Measurements from ENCODE around the gene GABBR1. TPM values are rescaled to one million over a fixed set of nuclear protein-coding genes. Genes with fewer than 3 reads are reported as not detected.

The GABBR1 gene
- total and polyA plus RNA-seq, 2 donors (not counting 1 experiment from before 2014, with no cell fraction given) = 198 to 241 TPM

- 37% methylated on average over 27 of the region's 31 CpGs for WGBS (ENCODE audit: insufficient coverage)
Measured at GRCh38 chr6:29626948-29627754, 5.8 kb downstream of the GABBR1 start.

More at GRCh38 chr6:29626948-29627754, 5.8 kb downstream of the GABBR1 start:
- intact Hi-C loops (cut with micrococcal nuclease) = loop anchor here (5.0 kb wide), 2 partner anchors 75 to 125 kb away; a partner anchor contains a TSS
- Histone ChIP-seq H3K4me2 (replicated peaks; ENCODE audit: low read depth, low read length, poor library complexity, severe bottlenecking) (peak overlapping the region; percentile 98), H3K4me1 (ENCODE audit: control insufficient read depth in 2 of 2, insufficient read depth in 2 of 2, low read length in 2 of 2) (peaks cover 27 to 43% of the 10 kb centered on the region in 2 donors), H2AFZ (ENCODE audit: insufficient read depth, low read depth, low read length, poor library complexity, severe bottlenecking) (peak overlapping the region; percentile 80), H3K9me3 (ENCODE audit: control extremely low read depth in 1 of 3, control insufficient read depth in 2 of 3, insufficient read depth in 1 of 3, low read length in 2 of 3) (no peaks in the 10 kb centered on the region), H3K27ac (ENCODE audit: low read length in 2 of 2) (peak overlapping the region in 1 of 2 donors; percentile 62), H3K9ac (ENCODE audit: low read length) (peak overlapping the region; percentile 56), H3K79me2 (ENCODE audit: control insufficient read depth, insufficient read depth, low read length) (peaks cover 5% of the 10 kb centered on the region), H4K20me1 (ENCODE audit: control insufficient read depth, insufficient read depth, low read length, poor library complexity, severe bottlenecking) (peaks cover 22% of the 10 kb centered on the region), H3K27me3 (replicated peaks in 1 of 4; ENCODE audit: control extremely low read depth in 1 of 4, control insufficient read depth in 3 of 4, insufficient read depth in 4 of 4, low read length in 3 of 4) (no peaks in the 10 kb centered on the region), H3K4me3 (ENCODE audit: control extremely low read depth in 1 of 5, extremely low read depth in 1 of 5, insufficient read depth in 1 of 5, low read depth in 2 of 5, low read length in 4 of 5) (peak overlapping the region in 4 of 5 experiments; percentile 61 to 82 (median 79)), H3K36me3 (replicated peaks in 1 of 2; ENCODE audit: control extremely low read depth in 1 of 2, control insufficient read depth in 1 of 2, extremely low read depth in 1 of 2, insufficient read depth in 2 of 2, low read length in 1 of 2) (peaks cover 0 to 18% of the 10 kb centered on the region in 2 experiments)
- H3K4me3 Mint-ChIP-seq = peak overlapping the region; percentile 94
- H3K9me3 Mint-ChIP-seq (ENCODE audit: insufficient read depth) = no peaks in the 10 kb centered on the region
- ATAC-seq (ENCODE audit: low read depth) (no peak), DNase-seq (peak; percentile 39)
- CTCF ChIA-PET = interaction anchor here (0.6 to 13.5 kb wide), 3 partner anchors 9 to 341 kb away, joined by 3 to 226 read pairs (median 9); no protein-coding TSS in a partner anchor
- H3K4me1 Mint-ChIP-seq = peaks cover 45% of the 10 kb centered on the region
- POLR2A ChIA-PET = interaction anchor here (0.6 to 1.9 kb wide), 2 partner anchors 9 to 23 kb away, joined by 3 to 12 read pairs; no protein-coding TSS in a partner anchor
- H3K27me3 Mint-ChIP-seq = no peaks in the 10 kb centered on the region
- H3K27ac Mint-ChIP-seq = peak overlapping the region; percentile 72
- TF ChIP-seq EZH2 (IDR thresholded peaks at IDR 0.05; ENCODE audit: borderline replicate concordance, insufficient read depth, low read depth, low read length, poor library complexity, severe bottlenecking) (no peak), CTCF (IDR thresholded peaks at IDR 0.05) (no peak)
